Measurements from ENCODE around the gene RING1. TPM values are rescaled to one million over a fixed set of nuclear protein-coding genes. Genes with fewer than 3 reads are reported as not detected.

Gene RING1
- total RNA-seq, 2 experiments from 2014 or later: 27.1 to 28.6 TPM

DNA sequence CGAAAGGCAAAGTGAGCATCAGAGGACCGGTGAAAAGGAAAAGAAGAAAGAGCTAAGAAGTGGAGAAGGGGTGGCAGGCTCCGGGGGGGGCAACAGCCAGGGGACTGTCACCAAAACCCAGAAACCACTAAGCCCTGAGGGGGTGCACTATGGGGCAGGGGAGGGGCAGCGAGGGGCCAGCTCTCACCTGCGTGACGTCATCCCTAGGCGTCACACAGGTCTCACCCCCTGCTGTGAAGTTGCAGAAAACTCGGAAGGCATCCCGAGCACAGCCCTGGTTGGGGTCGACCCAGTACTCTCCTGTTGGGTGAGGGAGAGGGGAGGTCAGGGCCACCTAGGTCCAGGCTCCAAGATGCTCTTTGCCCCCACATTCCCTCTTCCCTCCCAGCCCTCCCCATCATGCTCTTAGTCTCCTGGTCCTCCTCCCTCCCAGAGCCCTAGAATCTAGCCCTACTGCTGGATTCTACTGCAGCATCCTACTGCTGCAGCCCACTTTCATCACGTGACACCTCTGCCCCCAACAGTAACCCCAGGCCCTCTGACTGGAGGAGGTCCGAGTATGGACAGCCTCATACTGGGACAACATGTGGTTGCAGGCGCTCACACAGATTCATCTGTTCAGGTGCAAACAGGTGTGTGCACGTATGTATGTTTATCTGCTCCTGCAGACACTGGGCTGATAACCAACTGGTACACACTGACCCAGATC is 43.5 kb upstream of the RING1 start:
- Mint-ChIP-seq H3K27ac (no peak overlapping the region), H3K36me3 (ENCODE audit: low read depth) (no peaks in the 10 kb centered on the region), H3K4me1 (ENCODE audit: low read depth) (peaks cover 10% of the 10 kb centered on the region), H3K27me3 (no peaks in the 10 kb centered on the region), H3K4me3 (no peak overlapping the region), H3K9me3 (no peaks in the 10 kb centered on the region)
- Histone ChIP-seq H3K9me3 (ENCODE audit: control insufficient read depth in 1 of 2, insufficient read depth in 1 of 2, low read length in 2 of 2) (no peaks in the 10 kb centered on the region), H3K36me3 (ENCODE audit: insufficient read depth, low read length) (no peaks in the 10 kb centered on the region), H3K4me1 (ENCODE audit: insufficient read depth, low read length) (peaks cover 16% of the 10 kb centered on the region), H3K27me3 (ENCODE audit: control insufficient read depth in 1 of 2, insufficient read depth in 2 of 2, low read length in 2 of 2) (no peaks in the 10 kb centered on the region), H3K4me3 (ENCODE audit: low read length) (no peak overlapping the region), H3K27ac (ENCODE audit: low read depth in 1 of 2, low read length in 2 of 2) (no peak overlapping the region)
- TF ChIP-seq, protein P1, sequence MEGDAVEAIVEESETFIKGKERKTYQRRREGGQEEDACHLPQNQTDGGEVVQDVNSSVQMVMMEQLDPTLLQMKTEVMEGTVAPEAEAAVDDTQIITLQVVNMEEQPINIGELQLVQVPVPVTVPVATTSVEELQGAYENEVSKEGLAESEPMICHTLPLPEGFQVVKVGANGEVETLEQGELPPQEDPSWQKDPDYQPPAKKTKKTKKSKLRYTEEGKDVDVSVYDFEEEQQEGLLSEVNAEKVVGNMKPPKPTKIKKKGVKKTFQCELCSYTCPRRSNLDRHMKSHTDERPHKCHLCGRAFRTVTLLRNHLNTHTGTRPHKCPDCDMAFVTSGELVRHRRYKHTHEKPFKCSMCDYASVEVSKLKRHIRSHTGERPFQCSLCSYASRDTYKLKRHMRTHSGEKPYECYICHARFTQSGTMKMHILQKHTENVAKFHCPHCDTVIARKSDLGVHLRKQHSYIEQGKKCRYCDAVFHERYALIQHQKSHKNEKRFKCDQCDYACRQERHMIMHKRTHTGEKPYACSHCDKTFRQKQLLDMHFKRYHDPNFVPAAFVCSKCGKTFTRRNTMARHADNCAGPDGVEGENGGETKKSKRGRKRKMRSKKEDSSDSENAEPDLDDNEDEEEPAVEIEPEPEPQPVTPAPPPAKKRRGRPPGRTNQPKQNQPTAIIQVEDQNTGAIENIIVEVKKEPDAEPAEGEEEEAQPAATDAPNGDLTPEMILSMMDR (IDR thresholded peaks at IDR 0.05): no peak
- POLR2A ChIA-PET: interaction anchor here (1.0 kb wide), 1 partner anchor 84 kb away, joined by 3 read pairs; no protein-coding TSS in a partner anchor
- intact Hi-C loops (cut with DNase I, micrococcal nuclease): no loop called here
- DNase-seq (no peak), ATAC-seq (ENCODE audit: poor library complexity) (no peak)
- CTCF ChIA-PET: no interaction called here

DNA sequence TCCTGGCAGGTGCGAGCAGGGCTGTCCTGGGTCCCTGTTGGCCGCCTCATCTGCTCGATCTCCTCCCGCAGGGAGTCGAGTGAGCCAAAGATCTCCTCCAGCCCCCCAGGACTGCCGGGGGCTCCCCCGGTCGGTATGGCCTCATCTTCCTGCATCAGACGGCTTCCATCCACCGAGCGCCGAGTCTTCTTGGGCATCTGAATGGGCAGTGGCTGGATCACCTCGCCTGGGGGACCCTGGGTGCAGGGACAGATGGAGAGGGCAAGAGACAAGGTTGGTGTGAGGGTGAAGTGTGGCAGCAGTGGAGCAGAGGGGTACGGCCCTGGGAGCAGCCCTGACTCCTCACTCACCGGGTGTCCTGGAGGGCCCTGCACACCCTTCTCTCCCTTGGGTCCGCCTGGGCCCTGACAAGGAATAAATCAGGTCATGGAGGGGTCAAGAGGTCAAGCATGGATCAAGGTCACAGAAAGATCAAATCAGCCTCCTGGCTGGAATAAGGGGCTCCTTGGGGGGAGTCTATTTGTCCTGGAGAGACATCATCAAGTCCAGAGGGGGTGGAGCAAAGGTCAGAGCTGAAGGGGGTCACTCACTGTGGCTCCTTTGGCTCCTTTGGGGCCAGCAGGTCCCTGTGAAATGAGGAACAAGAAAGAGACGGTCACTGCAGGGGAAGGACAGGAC is 42.6 kb upstream of the RING1 start:
- no peaks in the 10 kb centered on the region for H3K9me3 Mint-ChIP-seq
- intact Hi-C loops (cut with DNase I, micrococcal nuclease): no loop called here
- DNase-seq: no peak
- CTCF ChIA-PET: no interaction called here
- H3K4me1 ChIP-seq (ENCODE audit: insufficient read depth, low read length): peaks cover 16% of the 10 kb centered on the region
- no peaks in the 10 kb centered on the region for H3K36me3 Mint-ChIP-seq (ENCODE audit: low read depth)
- H3K4me3 ChIP-seq (ENCODE audit: low read length): no peak overlapping the region
- no peaks in the 10 kb centered on the region for H3K27me3 Mint-ChIP-seq
- H3K27ac ChIP-seq (ENCODE audit: low read depth in 1 of 2, low read length in 2 of 2): no peak overlapping the region
- ATAC-seq (ENCODE audit: poor library complexity): no peak
- no peaks in the 10 kb centered on the region for H3K9me3 ChIP-seq (ENCODE audit: control insufficient read depth in 1 of 2, insufficient read depth in 1 of 2, low read length in 2 of 2)
- H3K27ac Mint-ChIP-seq: no peak overlapping the region
- H3K4me3 Mint-ChIP-seq: no peak overlapping the region
- POLR2A ChIA-PET: no interaction called here
- H3K36me3 ChIP-seq (ENCODE audit: insufficient read depth, low read length): no peaks in the 10 kb centered on the region
- peaks cover 10% of the 10 kb centered on the region for H3K4me1 Mint-ChIP-seq (ENCODE audit: low read depth)
- no peaks in the 10 kb centered on the region for H3K27me3 ChIP-seq (ENCODE audit: control insufficient read depth in 1 of 2, insufficient read depth in 2 of 2, low read length in 2 of 2)
- TF ChIP-seq, protein P1 (IDR thresholded peaks at IDR 0.05): no peak

DNA sequence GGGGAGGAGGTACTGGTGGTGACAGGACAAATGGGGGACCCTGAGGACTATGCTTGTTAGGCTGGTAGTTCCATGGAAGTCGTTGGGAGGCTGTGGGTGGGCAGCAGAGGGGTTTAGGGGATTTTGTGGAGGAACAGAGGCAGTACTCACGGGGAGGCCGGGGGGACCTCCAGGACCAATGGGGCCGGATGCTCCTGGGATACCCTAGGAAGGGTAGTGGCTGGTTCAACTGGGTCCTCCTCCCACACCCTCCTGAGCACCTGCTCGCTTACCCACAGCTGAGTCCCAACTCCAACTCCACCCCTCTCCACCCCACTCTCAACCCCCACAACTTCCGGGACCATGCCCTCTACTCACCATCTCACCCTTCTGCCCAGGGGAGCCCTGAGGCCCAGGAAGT is 41.9 kb upstream of the RING1 start:
- CTCF ChIA-PET: no interaction called here
- POLR2A ChIA-PET: no interaction called here
- TF ChIP-seq, protein P1 (IDR thresholded peaks at IDR 0.05): no peak

More for the DNA sequence above, 41.9 kb upstream of the RING1 start:
- Mint-ChIP-seq H3K4me1 (ENCODE audit: low read depth) (peaks cover 7% of the 10 kb centered on the region), H3K36me3 (ENCODE audit: low read depth) (no peaks in the 10 kb centered on the region), H3K9me3 (no peaks in the 10 kb centered on the region), H3K27ac (no peak overlapping the region), H3K27me3 (no peaks in the 10 kb centered on the region), H3K4me3 (no peak overlapping the region)
- Histone ChIP-seq H3K9me3 (ENCODE audit: control insufficient read depth in 1 of 2, insufficient read depth in 1 of 2, low read length in 2 of 2) (no peaks in the 10 kb centered on the region), H3K4me3 (ENCODE audit: low read length) (no peak overlapping the region), H3K4me1 (ENCODE audit: insufficient read depth, low read length) (peaks cover 11% of the 10 kb centered on the region), H3K27me3 (ENCODE audit: control insufficient read depth in 1 of 2, insufficient read depth in 2 of 2, low read length in 2 of 2) (no peaks in the 10 kb centered on the region), H3K36me3 (ENCODE audit: insufficient read depth, low read length) (no peaks in the 10 kb centered on the region), H3K27ac (ENCODE audit: low read depth in 1 of 2, low read length in 2 of 2) (no peak overlapping the region)
- intact Hi-C loops (cut with DNase I, micrococcal nuclease): no loop called here
- ATAC-seq (ENCODE audit: poor library complexity) (no peak), DNase-seq (no peak)
